ENCODE measurements around the gene SMIM7.

DNA sequence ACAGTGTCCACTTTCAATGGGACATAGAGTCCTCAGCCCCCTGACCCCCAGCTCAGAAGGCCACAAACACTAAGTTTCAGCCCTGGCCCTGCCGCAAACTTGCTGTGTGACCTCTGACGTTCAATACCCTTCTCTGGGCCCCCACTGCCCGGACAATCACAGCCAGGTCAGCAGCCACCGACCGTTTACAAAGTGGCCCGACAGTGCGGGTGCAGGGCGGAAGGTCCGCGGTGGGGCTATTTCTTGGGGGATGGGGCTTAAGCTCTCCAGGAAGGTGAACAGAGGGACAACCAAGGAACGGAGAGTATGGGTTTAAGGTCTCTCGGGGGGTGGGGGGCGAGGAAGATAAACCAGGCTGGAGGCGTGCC lies 496 bp downstream of the SMIM7 start:
- TF ChIP-seq, protein P1, sequence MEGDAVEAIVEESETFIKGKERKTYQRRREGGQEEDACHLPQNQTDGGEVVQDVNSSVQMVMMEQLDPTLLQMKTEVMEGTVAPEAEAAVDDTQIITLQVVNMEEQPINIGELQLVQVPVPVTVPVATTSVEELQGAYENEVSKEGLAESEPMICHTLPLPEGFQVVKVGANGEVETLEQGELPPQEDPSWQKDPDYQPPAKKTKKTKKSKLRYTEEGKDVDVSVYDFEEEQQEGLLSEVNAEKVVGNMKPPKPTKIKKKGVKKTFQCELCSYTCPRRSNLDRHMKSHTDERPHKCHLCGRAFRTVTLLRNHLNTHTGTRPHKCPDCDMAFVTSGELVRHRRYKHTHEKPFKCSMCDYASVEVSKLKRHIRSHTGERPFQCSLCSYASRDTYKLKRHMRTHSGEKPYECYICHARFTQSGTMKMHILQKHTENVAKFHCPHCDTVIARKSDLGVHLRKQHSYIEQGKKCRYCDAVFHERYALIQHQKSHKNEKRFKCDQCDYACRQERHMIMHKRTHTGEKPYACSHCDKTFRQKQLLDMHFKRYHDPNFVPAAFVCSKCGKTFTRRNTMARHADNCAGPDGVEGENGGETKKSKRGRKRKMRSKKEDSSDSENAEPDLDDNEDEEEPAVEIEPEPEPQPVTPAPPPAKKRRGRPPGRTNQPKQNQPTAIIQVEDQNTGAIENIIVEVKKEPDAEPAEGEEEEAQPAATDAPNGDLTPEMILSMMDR (IDR thresholded peaks at IDR 0.05), result no peak
- TF ChIP-seq POLR2AphosphoS5 (IDR thresholded peaks at IDR 0.05), result no peak
